ENCODE measurements around the gene ZNF556.

The ZNF556 gene

DNA sequence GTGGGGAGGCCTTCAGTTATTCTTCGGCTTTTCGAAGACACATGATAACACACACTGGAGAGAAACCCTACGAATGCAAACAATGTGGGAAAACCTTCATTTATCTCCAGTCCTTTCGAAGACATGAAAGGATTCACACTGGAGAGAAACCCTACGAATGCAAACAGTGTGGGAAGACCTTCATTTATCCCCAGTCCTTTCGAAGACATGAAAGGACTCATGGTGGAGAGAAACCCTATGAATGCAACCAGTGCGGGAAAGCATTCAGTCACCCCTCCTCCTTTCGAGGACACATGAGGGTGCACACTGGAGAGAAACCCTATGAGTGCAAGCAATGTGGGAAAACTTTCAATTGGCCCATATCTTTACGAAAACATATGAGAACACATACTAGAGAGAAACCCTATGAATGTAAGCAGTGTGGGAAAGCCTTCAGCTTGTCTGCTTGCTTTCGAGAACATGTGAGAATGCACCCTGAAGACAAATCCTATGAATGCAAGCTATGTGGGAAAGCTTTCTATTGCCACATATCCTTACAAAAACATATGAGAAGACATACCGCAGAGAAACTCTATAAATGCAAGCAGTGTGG is 14.0 kb upstream of the ZNF556 start:
- POLR2A ChIA-PET = no interaction called here

DNA sequence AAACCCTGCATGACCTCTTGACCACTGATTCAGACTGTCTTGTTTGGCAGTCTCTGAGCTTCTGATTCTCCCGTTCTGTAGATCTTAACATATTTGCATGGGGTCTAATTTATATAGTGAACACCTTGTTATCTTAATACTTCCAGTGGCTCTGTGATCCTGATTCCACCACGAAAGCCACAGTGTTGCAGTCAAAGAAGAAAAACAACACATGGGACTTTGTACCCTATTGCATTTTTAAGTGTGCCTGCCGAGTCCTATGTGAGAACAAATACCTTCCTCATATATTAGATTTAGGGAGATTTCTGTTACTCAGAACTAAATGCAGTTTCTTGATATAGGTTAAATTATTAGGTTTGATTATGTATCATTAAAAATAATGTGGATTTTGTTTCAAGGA is 12.3 kb upstream of the ZNF556 start:
- 100% methylated on average over 1 of the region's 3 CpGs for WGBS (ENCODE audit: insufficient coverage)
- ChIA-PET CTCF (interaction anchor here (0.5 to 1.0 kb wide), 2 partner anchors 17 to 116 kb away, joined by 3 read pairs; no protein-coding TSS in a partner anchor), POLR2A (interaction anchor here (0.8 kb wide), 1 partner anchor 14 kb away, joined by 3 read pairs; the partner anchor contains the start of gene ZNF555)
- Histone ChIP-seq H3K4me3 (ENCODE audit: control insufficient read depth in 1 of 7, extremely low read depth in 1 of 7, insufficient read depth in 4 of 7, low read depth in 2 of 7, low read length in 6 of 7) (no peak overlapping the region), H3K27me3 (replicated peaks in 2 of 5; ENCODE audit: control insufficient read depth in 4 of 5, insufficient read depth in 5 of 5, low read length in 4 of 5) (no peaks in the 10 kb centered on the region), H3K4me1 (ENCODE audit: control extremely low read depth in 1 of 4, control insufficient read depth in 4 of 4, insufficient read depth in 4 of 4, low read length in 3 of 4) (no peaks in the 10 kb centered on the region), H3K27ac (ENCODE audit: insufficient read depth in 1 of 2, low read depth in 1 of 2, low read length in 2 of 2, poor library complexity in 1 of 2, severe bottlenecking in 2 of 2) (no peak overlapping the region), H3K9me3 (ENCODE audit: control extremely low read depth in 1 of 5, control insufficient read depth in 4 of 5, insufficient read depth in 2 of 5, low read depth in 1 of 5, low read length in 4 of 5) (peaks cover 12 to 92% (median 60%) of the 10 kb centered on the region in 5 experiments), H3K36me3 (ENCODE audit: control insufficient read depth in 4 of 4, insufficient read depth in 4 of 4, low read length in 3 of 4) (peaks cover 19 to 64% (median 48%) of the 10 kb centered on the region in 4 experiments)
- DNase-seq = no peak

More for the DNA sequence above, 14.0 kb upstream of the ZNF556 start:
- no peaks in the 10 kb centered on the region for H3K4me1 ChIP-seq (ENCODE audit: control extremely low read depth in 1 of 4, control insufficient read depth in 4 of 4, insufficient read depth in 4 of 4, low read length in 3 of 4)
- H3K27ac ChIP-seq (ENCODE audit: insufficient read depth in 1 of 2, low read depth in 1 of 2, low read length in 2 of 2, poor library complexity in 1 of 2, severe bottlenecking in 2 of 2) = no peak overlapping the region
- no peaks in the 10 kb centered on the region for H3K27me3 ChIP-seq (replicated peaks in 2 of 5; ENCODE audit: control insufficient read depth in 4 of 5, insufficient read depth in 5 of 5, low read length in 4 of 5)
- H3K36me3 ChIP-seq (ENCODE audit: control insufficient read depth in 4 of 4, insufficient read depth in 4 of 4, low read length in 3 of 4) = peaks cover 21 to 68% (median 49%) of the 10 kb centered on the region in 4 experiments
- WGBS (ENCODE audit: insufficient coverage) = 97% methylated on average over 10 of the region's 11 CpGs
- peak overlapping the region in 1 of 7 experiments; percentile 28 for H3K4me3 ChIP-seq (ENCODE audit: control insufficient read depth in 1 of 7, extremely low read depth in 1 of 7, insufficient read depth in 4 of 7, low read depth in 2 of 7, low read length in 6 of 7)
- DNase-seq = peak in 1 of 3 donors; percentile 49
- H3K9me3 ChIP-seq (ENCODE audit: control extremely low read depth in 1 of 5, control insufficient read depth in 4 of 5, insufficient read depth in 2 of 5, low read depth in 1 of 5, low read length in 4 of 5) = peaks cover 16 to 87% (median 58%) of the 10 kb centered on the region in 5 experiments
- CTCF ChIA-PET = no interaction called here

DNA sequence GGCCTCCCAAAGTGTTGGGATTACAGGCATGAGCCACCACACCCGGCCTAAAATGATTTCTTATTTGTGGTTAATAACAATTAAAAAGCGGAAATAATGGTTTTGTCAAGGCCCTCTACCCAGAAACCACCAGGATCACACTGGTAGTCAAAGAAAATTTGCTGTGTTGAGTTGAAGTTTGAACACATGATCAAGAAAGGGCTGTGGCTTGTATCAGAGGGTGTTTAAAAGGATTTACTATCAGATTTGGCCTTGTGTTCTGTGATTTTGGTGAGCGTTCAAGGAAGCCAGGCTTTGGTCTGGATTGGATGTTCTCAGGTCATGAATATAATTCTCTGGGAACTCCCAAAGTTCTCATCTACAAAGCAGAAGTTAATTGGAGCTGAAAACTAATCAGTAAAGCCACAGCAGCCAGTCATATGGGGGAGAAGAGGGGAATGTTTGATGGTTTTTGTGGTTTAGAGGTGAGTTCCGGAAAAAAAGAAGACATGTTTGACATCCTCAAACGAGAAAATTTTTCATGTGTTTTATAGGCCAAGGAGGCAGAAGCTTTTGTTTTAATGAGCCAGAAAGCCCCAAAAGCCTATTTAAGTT is 10.6 kb upstream of the ZNF556 start:
- Histone ChIP-seq H3K27me3 (replicated peaks in 2 of 5; ENCODE audit: control insufficient read depth in 4 of 5, insufficient read depth in 5 of 5, low read length in 4 of 5) (no peaks in the 10 kb centered on the region), H3K36me3 (ENCODE audit: control insufficient read depth in 4 of 4, insufficient read depth in 4 of 4, low read length in 3 of 4) (peaks cover 17 to 47% (median 34%) of the 10 kb centered on the region in 4 experiments), H3K4me3 (ENCODE audit: control insufficient read depth in 1 of 7, extremely low read depth in 1 of 7, insufficient read depth in 4 of 7, low read depth in 2 of 7, low read length in 6 of 7) (peak overlapping the region in 1 of 7 experiments; percentile 21), H3K9me3 (ENCODE audit: control extremely low read depth in 1 of 5, control insufficient read depth in 4 of 5, insufficient read depth in 2 of 5, low read depth in 1 of 5, low read length in 4 of 5) (peaks cover 12 to 81% (median 57%) of the 10 kb centered on the region in 5 experiments), H3K4me1 (ENCODE audit: control extremely low read depth in 1 of 4, control insufficient read depth in 4 of 4, insufficient read depth in 4 of 4, low read length in 3 of 4) (no peaks in the 10 kb centered on the region), H3K27ac (ENCODE audit: insufficient read depth in 1 of 2, low read depth in 1 of 2, low read length in 2 of 2, poor library complexity in 1 of 2, severe bottlenecking in 2 of 2) (no peak overlapping the region)
- DNase-seq = no peak
- WGBS (ENCODE audit: insufficient coverage) = 96% methylated on average over 5 of the region's 5 CpGs
- ChIA-PET POLR2A (no interaction called here), CTCF (no interaction called here)

DNA sequence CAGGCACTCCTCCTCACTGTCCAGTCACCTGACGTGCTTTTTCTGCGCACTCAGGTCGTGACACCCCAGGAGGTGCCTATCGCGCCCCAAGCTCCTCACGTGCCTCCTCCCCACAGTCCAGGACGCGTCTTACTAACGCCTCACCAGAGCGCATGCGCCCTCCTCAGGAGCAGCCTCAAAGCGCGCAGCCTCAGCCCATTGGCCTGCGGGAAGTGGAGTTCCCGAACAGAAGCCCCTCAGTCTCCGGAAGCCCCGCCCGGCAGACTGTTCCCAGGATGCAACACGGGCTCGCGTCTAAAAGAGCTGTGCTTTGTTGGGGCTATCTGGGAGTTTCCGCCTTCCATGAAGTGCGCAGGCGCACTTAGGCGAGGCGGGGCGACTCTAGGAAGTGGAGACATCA is 8.3 kb upstream of the ZNF556 start:
- Histone ChIP-seq H3K36me3 (ENCODE audit: control insufficient read depth in 4 of 4, insufficient read depth in 4 of 4, low read length in 3 of 4) (peaks cover 2 to 24% (median 11%) of the 10 kb centered on the region in 4 experiments), H3K9me3 (ENCODE audit: control extremely low read depth in 1 of 5, control insufficient read depth in 4 of 5, insufficient read depth in 2 of 5, low read depth in 1 of 5, low read length in 4 of 5) (peaks cover 0 to 63% (median 37%) of the 10 kb centered on the region in 5 experiments), H3K4me3 (ENCODE audit: control insufficient read depth in 1 of 7, extremely low read depth in 1 of 7, insufficient read depth in 4 of 7, low read depth in 2 of 7, low read length in 6 of 7) (no peak overlapping the region), H3K27ac (ENCODE audit: insufficient read depth in 1 of 2, low read depth in 1 of 2, low read length in 2 of 2, poor library complexity in 1 of 2, severe bottlenecking in 2 of 2) (no peak overlapping the region), H3K4me1 (ENCODE audit: control extremely low read depth in 1 of 4, control insufficient read depth in 4 of 4, insufficient read depth in 4 of 4, low read length in 3 of 4) (no peaks in the 10 kb centered on the region), H3K27me3 (replicated peaks in 2 of 5; ENCODE audit: control insufficient read depth in 4 of 5, insufficient read depth in 5 of 5, low read length in 4 of 5) (no peaks in the 10 kb centered on the region)
- CTCF ChIA-PET = no interaction called here
- POLR2A ChIA-PET = no interaction called here
- 84% methylated on average over 26 of the region's 27 CpGs for WGBS (ENCODE audit: insufficient coverage)
- DNase-seq = no peak

DNA sequence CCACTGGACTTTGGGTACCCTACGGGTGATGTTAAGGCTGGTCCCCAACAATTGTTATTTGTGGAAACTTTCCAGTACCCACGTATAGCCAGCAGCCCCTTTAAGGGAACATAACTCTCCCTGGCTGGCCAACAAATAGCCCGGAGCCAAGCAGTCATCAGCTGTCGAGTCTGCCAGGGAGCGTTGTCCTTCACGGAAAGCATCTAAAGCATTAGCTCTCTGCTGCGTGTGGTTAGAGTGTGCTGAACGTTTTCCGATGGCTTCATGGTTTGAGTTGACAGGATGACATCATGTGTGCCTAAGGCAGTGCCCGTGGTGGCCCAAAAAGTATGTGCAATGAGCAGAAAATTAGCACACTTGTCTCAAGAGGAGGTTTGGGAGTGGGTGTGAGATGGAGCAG is 3.3 kb upstream of the ZNF556 start:
- Histone ChIP-seq H3K27ac (ENCODE audit: insufficient read depth in 1 of 2, low read depth in 1 of 2, low read length in 2 of 2, poor library complexity in 1 of 2, severe bottlenecking in 2 of 2) (peak overlapping the region; percentile 12 to 16), H3K4me3 (ENCODE audit: control insufficient read depth in 1 of 7, extremely low read depth in 1 of 7, insufficient read depth in 4 of 7, low read depth in 2 of 7, low read length in 6 of 7) (no peak overlapping the region), H3K36me3 (ENCODE audit: control insufficient read depth in 4 of 4, insufficient read depth in 4 of 4, low read length in 3 of 4) (no peaks in the 10 kb centered on the region), H3K9me3 (ENCODE audit: control extremely low read depth in 1 of 5, control insufficient read depth in 4 of 5, insufficient read depth in 2 of 5, low read depth in 1 of 5, low read length in 4 of 5) (peaks cover 0 to 17% (median 9%) of the 10 kb centered on the region in 5 experiments), H3K27me3 (replicated peaks in 2 of 5; ENCODE audit: control insufficient read depth in 4 of 5, insufficient read depth in 5 of 5, low read length in 4 of 5) (no peaks in the 10 kb centered on the region), H3K4me1 (ENCODE audit: control extremely low read depth in 1 of 4, control insufficient read depth in 4 of 4, insufficient read depth in 4 of 4, low read length in 3 of 4) (peaks cover 0 to 17% (median 4%) of the 10 kb centered on the region in 4 experiments)
- DNase-seq = no peak
- 96% methylated on average over 9 of the region's 10 CpGs for WGBS (ENCODE audit: insufficient coverage)
- ChIA-PET CTCF (interaction anchor here (1.0 kb wide), 1 partner anchor 244 kb away, joined by 3 read pairs; no protein-coding TSS in a partner anchor), POLR2A (no interaction called here)

DNA sequence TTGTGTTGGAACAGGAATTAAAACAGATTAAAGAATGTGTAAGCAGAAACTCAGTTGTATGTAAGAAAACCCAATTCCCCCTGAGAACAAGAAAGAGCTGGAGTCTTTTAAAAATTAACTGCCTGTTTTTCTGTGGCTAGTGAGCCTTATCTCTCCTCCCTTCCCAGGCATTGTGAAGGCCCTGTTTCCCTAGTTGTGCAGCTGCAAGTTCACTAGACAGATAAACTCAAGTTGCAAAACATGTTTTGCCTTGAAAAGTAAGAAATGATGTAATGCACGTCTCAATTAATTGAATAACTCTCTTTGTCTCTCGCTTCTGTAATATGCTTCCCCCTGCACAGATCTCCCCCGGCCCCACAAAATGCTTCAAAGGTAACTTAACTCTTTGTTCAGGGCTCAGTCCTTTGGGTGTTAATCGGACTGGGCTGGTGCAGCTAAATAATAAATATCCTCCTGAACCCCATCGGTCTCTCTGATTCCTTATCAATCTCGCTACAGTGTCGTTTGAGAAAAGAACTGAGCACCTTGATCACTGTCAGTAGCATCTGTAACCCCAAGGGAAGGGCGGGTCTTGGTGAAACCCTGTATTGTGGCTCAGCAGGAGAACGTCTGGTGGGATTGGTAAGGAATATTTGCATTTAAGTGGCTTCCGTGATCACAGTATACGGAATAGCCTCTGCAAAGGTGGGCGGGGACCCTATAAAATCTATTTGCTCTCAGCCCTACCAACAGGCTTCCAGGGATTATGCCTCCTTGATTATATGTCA is 1.6 kb upstream of the ZNF556 start:
- Histone ChIP-seq H3K9me3 (ENCODE audit: control extremely low read depth in 1 of 5, control insufficient read depth in 4 of 5, insufficient read depth in 2 of 5, low read depth in 1 of 5, low read length in 4 of 5) (peaks cover 0 to 6% (median 0%) of the 10 kb centered on the region in 5 experiments), H3K27me3 (replicated peaks in 2 of 5; ENCODE audit: control insufficient read depth in 4 of 5, insufficient read depth in 5 of 5, low read length in 4 of 5) (no peaks in the 10 kb centered on the region), H3K4me3 (ENCODE audit: control insufficient read depth in 1 of 7, extremely low read depth in 1 of 7, insufficient read depth in 4 of 7, low read depth in 2 of 7, low read length in 6 of 7) (peak overlapping the region in 1 of 7 experiments; percentile 42), H3K4me1 (ENCODE audit: control extremely low read depth in 1 of 4, control insufficient read depth in 4 of 4, insufficient read depth in 4 of 4, low read length in 3 of 4) (peaks cover 0 to 17% (median 4%) of the 10 kb centered on the region in 4 experiments), H3K27ac (ENCODE audit: insufficient read depth in 1 of 2, low read depth in 1 of 2, low read length in 2 of 2, poor library complexity in 1 of 2, severe bottlenecking in 2 of 2) (peak overlapping the region; percentile 79 to 82), H3K36me3 (ENCODE audit: control insufficient read depth in 4 of 4, insufficient read depth in 4 of 4, low read length in 3 of 4) (no peaks in the 10 kb centered on the region)
- ChIA-PET CTCF (interaction anchor here (1.5 to 1.7 kb wide), 2 partner anchors 14 to 18 kb away, joined by 3 read pairs; no protein-coding TSS in a partner anchor), POLR2A (interaction anchor here (0.6 to 1.1 kb wide), 3 partner anchors 24 to 84 kb away, joined by 3 to 5 read pairs (median 5); partner anchors contain the start of genes ZNF555 and ZNF57)
- WGBS (ENCODE audit: insufficient coverage) = 44% methylated on average over 11 of the region's 12 CpGs
- DNase-seq = peak; percentile 46 to 94 (median 70)

Measured in common myeloid progenitor, CD34-positive (primary cell).